Heart left ventricle (tissue), 16 donors: ENCODE results near the gene UBE2E2. TPM values are rescaled to one million over a fixed set of nuclear protein-coding genes. Genes with fewer than 3 reads are reported as not detected.

Experiments
- ATAC-seq, 4 donors: fragments of 200-7000 bp; cut with Tn5 transposase; one replicate each; pipeline ENCODE4 v1.9.1; 2020 to 2022; ENCODE audit warnings: moderate library complexity in 4 of 4, mild to moderate bottlenecking in 3 of 4, moderate number of reproducible peaks in 1 of 4
- DNase-seq, 5 donors: peaks; one replicate each; pipeline ENCODE4 v3.0.0-alpha.2; 2020
- H3K27ac ChIP-seq, 12 donors: fragments of 200-600 bp; sonication (generic) in 4 of 12; one replicate each; pipeline versions ENCODE4 v1.5.0 to v1.8.0; 2016 to 2022; ENCODE audit warnings: mild to moderate bottlenecking in 2 of 12
- H3K27me3 ChIP-seq, 9 donors: fragments of 200-600 bp; sonication (generic) in 2 of 9; one replicate each; pipeline versions ENCODE4 v1.5.1 to v1.8.0; 2016 to 2022; ENCODE audit warnings: mild to moderate bottlenecking in 3 of 9
- H3K36me3 ChIP-seq, 9 donors: fragments of 200-600 bp; sonication (generic) in 2 of 9; one replicate each; pipeline versions ENCODE4 v1.5.0 to v1.8.0; 2018 to 2022; ENCODE audit warnings: mild to moderate bottlenecking in 2 of 9
- H3K4me1 ChIP-seq, 12 donors: fragments of 200-600 bp; sonication (generic) in 4 of 12; one replicate each; pipeline versions ENCODE4 v1.5.0 to v1.8.0; 2016 to 2022; ENCODE audit warnings: mild to moderate bottlenecking in 3 of 12
- H3K4me3 ChIP-seq, 12 donors: fragments of 200-600 bp; sonication (generic) in 4 of 12; one replicate each; pipeline versions ENCODE4 v1.5.0 to v1.8.0; 2017 to 2022; ENCODE audit warnings: mild to moderate bottlenecking in 9 of 12, moderate library complexity in 4 of 12
- H3K9me3 ChIP-seq, 12 donors: fragments of 200-600 bp; sonication (generic) in 4 of 12; one replicate each; pipeline versions ENCODE4 v1.5.0 to v1.8.0; 2016 to 2022; ENCODE audit warnings: mild to moderate bottlenecking in 1 of 12
- CTCF ChIP-seq, 12 donors: fragments of 200-600 bp; sonication (generic) in 4 of 12; IDR thresholded peaks; one replicate each; pipeline versions ENCODE4 v1.5.0 to v1.8.0; 2018 to 2022; ENCODE audit warnings: antibody characterized with exemption in 12 of 12, mild to moderate bottlenecking in 5 of 12
- POLR2A ChIP-seq, 2 donors: fragments of 450-650 bp; IDR thresholded peaks; one replicate each; pipeline ENCODE4 v1.6.1; 2017; ENCODE audit warnings: antibody characterized with exemption in 2 of 2, mild to moderate bottlenecking in 2 of 2, moderate library complexity in 2 of 2
- WGBS, 4 donors: extraction: QIAGEN DNeasy Blood & Tissue Kit in 2 of 4; methylation state at CpG; one replicate each; pipeline versions ENCODE4 v1.1.5 to v1.1.7; 2013 to 2018; 5-methylcytosine and 5-hydroxymethylcytosine counted together
- intact Hi-C, 10 donors: fragments of 100-400 bp; cut with DNase I; formaldehyde crosslinking; loops; one replicate each; pipeline versions ENCODE4 v1.11.1 to v1.14.2; 2022
- polyA plus RNA-seq, 2 donors: library from polyadenylated mRNA; stranded (reverse); fragments of 200-250 nt; gene quantifications; one replicate each; pipeline ENCODE4 v1.2.3, GENCODE V29; 2013
- total RNA-seq, 9 donors: library from RNA; depleted of rRNA in 2 of 9; stranded (reverse); fragments of >200 nt in 2 of 9; fragmentation: NEBNext Ultra II Directional in 3 of 9; extraction: Animal tissue kit (Norgen Biotek cat#: 25700) in 3 of 9; gene quantifications; one replicate each; pipeline versions ENCODE4 v1.1.0 to v1.2.4, GENCODE V29; 2016 to 2023
- donor health status: ischemic (EF 13 %, LVEDD 7.1; RV severe dilation, severe dysfunction).
- donor health status: healthy with polysubstance abuse.
- donor health status: DM: no; HTN: yes; CAD: no.
- donor health status: DM: no; HTN: no; CAD: no.
- donor health status: ischemic (EF 25% LVEDD 6.9; RV normal size, moderate dysfunction).
- donor health status: ischemic (EF 25% LVEDD 5.7; RV mildly dilated, moderate dysfunction).
- donor health status: healthy.
- donor health status: DM: yes; HTN: yes; CAD: no.
- donor health status: ischemic (EF 35%, LVEDD 5.7; RV mildly dilated, moderate dysfunction).
- donor health status: nonischemic (EF 11% LVEDD 7.7; RV severe dilation, severe dysfunction).
- donor health status: DM: yes; HTN: yes; CAD: no.
- donor health status: PGD.
- donor health status: ischemic (EF 29% LVEDD 5.4; RV normal size, mild dysfunction).
- donor health status: nonischemic (EF 23%, LVEDD 6.1; RV moderate dilation, normal function).

Gene UBE2E2
- total and polyA plus RNA-seq, 11 donors: 21.9 to 63.9 (median 50.8) TPM

GRCh38 chr3:23262766-23263165, 59.6 kb downstream of the UBE2E2 start:
- no peak for TF ChIP-seq POLR2A (IDR thresholded peaks at IDR 0.05)
- TF ChIP-seq CTCF (IDR thresholded peaks at IDR 0.05): no peak
- Histone ChIP-seq H3K9me3 (no peaks in the 10 kb centered on the region), H3K4me1 (peaks cover 0 to 3% (median 0%) of the 10 kb centered on the region in 12 donors), H3K36me3 (no peaks in the 10 kb centered on the region), H3K27ac (no peak overlapping the region), H3K4me3 (no peak overlapping the region), H3K27me3 (no peaks in the 10 kb centered on the region)
- intact Hi-C loops: no loop called here
- DNase-seq: no peak
- no peak for ATAC-seq
- WGBS, 4 donors: 82 to 93% (median 87%) methylated on average over 1 of the region's 1 CpG

GRCh38 chr3:23263796-23264195, 60.7 kb downstream of the UBE2E2 start:
- H3K4me1 ChIP-seq: peaks cover 0 to 3% (median 0%) of the 10 kb centered on the region in 12 donors
- ATAC-seq (no peak), DNase-seq (no peak)
- no peaks in the 10 kb centered on the region for H3K9me3 ChIP-seq
- H3K4me3 ChIP-seq: no peak overlapping the region
- intact Hi-C loops: no loop called here
- TF ChIP-seq POLR2A (IDR thresholded peaks at IDR 0.05) (no peak), CTCF (IDR thresholded peaks at IDR 0.05) (no peak)
- WGBS, 4 donors: 68 to 74% (median 71%) methylated on average over 6 of the region's 6 CpGs
- no peaks in the 10 kb centered on the region for H3K36me3 ChIP-seq
- no peak overlapping the region for H3K27ac ChIP-seq
- H3K27me3 ChIP-seq: no peaks in the 10 kb centered on the region

- Histone ChIP-seq H3K36me3 (no peaks in the 10 kb centered on the region), H3K9me3 (no peaks in the 10 kb centered on the region), H3K4me3 (no peak overlapping the region), H3K4me1 (peaks cover 0 to 4% (median 0%) of the 10 kb centered on the region in 12 donors), H3K27me3 (no peaks in the 10 kb centered on the region), H3K27ac (no peak overlapping the region)
- WGBS, 4 donors: 88 to 97% (median 95%) methylated on average over 1 of the region's 1 CpG
- intact Hi-C loops: no loop called here
- ATAC-seq: no peak
- DNase-seq: no peak
- no peak for TF ChIP-seq CTCF (IDR thresholded peaks at IDR 0.05)
Observed at GRCh38 chr3:23264413-23264812, 61.3 kb downstream of the UBE2E2 start.

- 81 to 87% (median 85%) methylated on average over 3 of the region's 3 CpGs for WGBS, 4 donors
- DNase-seq (no peak), ATAC-seq (no peak)
- TF ChIP-seq POLR2A (IDR thresholded peaks at IDR 0.05) (no peak), CTCF (IDR thresholded peaks at IDR 0.05) (no peak)
- Histone ChIP-seq H3K9me3 (peaks cover 0 to 13% (median 0%) of the 10 kb centered on the region in 12 donors), H3K27ac (no peak overlapping the region), H3K27me3 (no peaks in the 10 kb centered on the region), H3K4me1 (peaks cover 0 to 5% (median 0%) of the 10 kb centered on the region in 12 donors), H3K36me3 (no peaks in the 10 kb centered on the region), H3K4me3 (no peak overlapping the region)
- intact Hi-C loops: no loop called here
Observed at GRCh38 chr3:23270423-23270822, 67.3 kb downstream of the UBE2E2 start.
